ENCODE results near the gene FOXA2.

Gene FOXA2

GRCh38 chr20:22567944-22568871 is 16.2 kb downstream of the FOXA2 start:
- no peak for TF ChIP-seq CTCF (IDR thresholded peaks at IDR 0.05; ENCODE audit: extremely low read depth, missing control alignments)
- DNase-seq (ENCODE audit: low spot score), result no peak

- DNase-seq (ENCODE audit: low spot score), result no peak
- TF ChIP-seq CTCF (IDR thresholded peaks at IDR 0.05; ENCODE audit: extremely low read depth, missing control alignments), result no peak
These were observed 17.3 kb downstream of the FOXA2 start for GRCh38 chr20:22566876-22567658.

- no peak for TF ChIP-seq CTCF (IDR thresholded peaks at IDR 0.05; ENCODE audit: extremely low read depth, missing control alignments)
- no peak for DNase-seq (ENCODE audit: low spot score)
These were observed 21.1 kb downstream of the FOXA2 start for GRCh38 chr20:22563062-22563965.

- TF ChIP-seq CTCF (IDR thresholded peaks at IDR 0.05; ENCODE audit: extremely low read depth, missing control alignments), result no peak
- DNase-seq (ENCODE audit: low spot score), result no peak
These were observed 21.8 kb downstream of the FOXA2 start for GRCh38 chr20:22562620-22563019.

GRCh38 chr20:22561965-22562577 is 22.3 kb downstream of the FOXA2 start:
- TF ChIP-seq CTCF (IDR thresholded peaks at IDR 0.05; ENCODE audit: extremely low read depth, missing control alignments), result no peak
- no peak for DNase-seq (ENCODE audit: low spot score)

GRCh38 chr20:22560817-22561216 is 23.6 kb downstream of the FOXA2 start:
- no peak for TF ChIP-seq CTCF (IDR thresholded peaks at IDR 0.05; ENCODE audit: extremely low read depth, missing control alignments)
- DNase-seq (ENCODE audit: low spot score), result no peak
